ENCODE data around the gene PRKAG2.

The PRKAG2 gene

DNA sequence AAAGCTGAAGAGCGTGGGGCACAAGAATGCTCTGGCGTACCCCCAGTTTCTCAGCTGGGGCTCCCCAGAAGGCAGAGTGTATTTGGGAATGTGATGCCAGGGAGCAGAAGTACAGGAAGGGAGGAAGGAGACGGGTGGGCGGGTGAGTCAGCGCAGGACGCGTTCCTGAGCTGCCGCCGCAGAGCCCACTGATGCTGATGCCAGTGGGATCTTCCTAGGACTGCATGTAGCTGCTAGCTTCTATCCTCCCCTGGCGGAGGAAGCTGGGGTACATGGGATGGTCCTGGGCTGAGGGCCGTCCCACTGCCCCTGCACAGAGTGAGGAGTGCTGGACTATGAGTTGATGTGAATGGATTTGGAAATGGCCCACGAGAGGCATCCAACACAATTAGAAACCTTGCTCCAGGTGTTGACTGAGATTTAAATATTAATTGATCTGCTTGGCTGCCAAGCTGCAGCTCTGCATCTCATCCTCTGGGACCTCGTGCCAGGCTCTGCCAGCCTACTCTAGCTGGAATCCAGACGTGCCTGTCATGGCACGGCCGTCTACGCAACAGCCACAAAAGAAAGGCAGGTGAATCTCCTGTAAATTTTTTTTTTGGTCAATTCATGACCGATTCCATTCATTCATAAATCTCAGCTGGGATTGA is 291.0 kb downstream of the PRKAG2 start:
- no peaks in the 10 kb centered on the region for H3K9me2 ChIP-seq (replicated peaks; ENCODE audit: insufficient read depth, low read length)
- no peaks in the 10 kb centered on the region for H3K9me3 ChIP-seq (ENCODE audit: insufficient read depth, low read length)
- H3K4me2 ChIP-seq (ENCODE audit: low read depth, low read length, poor library complexity, severe bottlenecking): no peak overlapping the region
- H4K20me1 ChIP-seq (ENCODE audit: low read depth, low read length): no peaks in the 10 kb centered on the region
- no peaks in the 10 kb centered on the region for H3K27me3 ChIP-seq (ENCODE audit: low read length)
- no peaks in the 10 kb centered on the region for H3K36me3 ChIP-seq (ENCODE audit: low read length)
- TF ChIP-seq EZH2phosphoT487 (conservative IDR thresholded peaks at IDR 0.05; ENCODE audit: low read length): no peak
- TF ChIP-seq, protein P1, sequence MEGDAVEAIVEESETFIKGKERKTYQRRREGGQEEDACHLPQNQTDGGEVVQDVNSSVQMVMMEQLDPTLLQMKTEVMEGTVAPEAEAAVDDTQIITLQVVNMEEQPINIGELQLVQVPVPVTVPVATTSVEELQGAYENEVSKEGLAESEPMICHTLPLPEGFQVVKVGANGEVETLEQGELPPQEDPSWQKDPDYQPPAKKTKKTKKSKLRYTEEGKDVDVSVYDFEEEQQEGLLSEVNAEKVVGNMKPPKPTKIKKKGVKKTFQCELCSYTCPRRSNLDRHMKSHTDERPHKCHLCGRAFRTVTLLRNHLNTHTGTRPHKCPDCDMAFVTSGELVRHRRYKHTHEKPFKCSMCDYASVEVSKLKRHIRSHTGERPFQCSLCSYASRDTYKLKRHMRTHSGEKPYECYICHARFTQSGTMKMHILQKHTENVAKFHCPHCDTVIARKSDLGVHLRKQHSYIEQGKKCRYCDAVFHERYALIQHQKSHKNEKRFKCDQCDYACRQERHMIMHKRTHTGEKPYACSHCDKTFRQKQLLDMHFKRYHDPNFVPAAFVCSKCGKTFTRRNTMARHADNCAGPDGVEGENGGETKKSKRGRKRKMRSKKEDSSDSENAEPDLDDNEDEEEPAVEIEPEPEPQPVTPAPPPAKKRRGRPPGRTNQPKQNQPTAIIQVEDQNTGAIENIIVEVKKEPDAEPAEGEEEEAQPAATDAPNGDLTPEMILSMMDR (IDR thresholded peaks at IDR 0.05; ENCODE audit: insufficient read depth, low read length, poor library complexity, severe bottlenecking): no peak
- H3F3A ChIP-seq (ENCODE audit: insufficient read depth): no peaks in the 10 kb centered on the region
- H2AFZ ChIP-seq (ENCODE audit: low read depth, low read length, severe bottlenecking): no peak overlapping the region
- no peak overlapping the region for H3K27ac ChIP-seq (ENCODE audit: low read depth, low read length)
- H3K4me3 ChIP-seq (ENCODE audit: insufficient read depth, low read length, poor library complexity, severe bottlenecking): no peak overlapping the region
- H3K9ac ChIP-seq (ENCODE audit: low read length): no peak overlapping the region
- no peaks in the 10 kb centered on the region for H3K79me2 ChIP-seq (ENCODE audit: insufficient read depth, low read length)

GRCh38 chr7:151581741-151582140 is 295.2 kb downstream of the PRKAG2 start:
- H3K9ac ChIP-seq (ENCODE audit: low read length): no peak overlapping the region
- H3K4me2 ChIP-seq (ENCODE audit: low read depth, low read length, poor library complexity, severe bottlenecking): no peak overlapping the region
- no peaks in the 10 kb centered on the region for H3F3A ChIP-seq (ENCODE audit: insufficient read depth)

GRCh38 chr7:151579644-151580043 is 297.3 kb downstream of the PRKAG2 start:
- Histone ChIP-seq H3K9me2 (replicated peaks; ENCODE audit: insufficient read depth, low read length) (no peaks in the 10 kb centered on the region), H3K4me2 (ENCODE audit: low read depth, low read length, poor library complexity, severe bottlenecking) (no peak overlapping the region), H3K79me2 (ENCODE audit: insufficient read depth, low read length) (no peaks in the 10 kb centered on the region), H3K4me3 (ENCODE audit: insufficient read depth, low read length, poor library complexity, severe bottlenecking) (no peak overlapping the region), H3K9me3 (ENCODE audit: insufficient read depth, low read length) (peaks cover 9% of the 10 kb centered on the region; the same call in 1 of the 2 replicates), H2AFZ (ENCODE audit: low read depth, low read length, severe bottlenecking) (no peak overlapping the region), H3K9ac (ENCODE audit: low read length) (no peak overlapping the region), H4K20me1 (ENCODE audit: low read depth, low read length) (no peaks in the 10 kb centered on the region), H3K27ac (ENCODE audit: low read depth, low read length) (no peak overlapping the region), H3K27me3 (ENCODE audit: low read length) (no peaks in the 10 kb centered on the region), H3K36me3 (ENCODE audit: low read length) (no peaks in the 10 kb centered on the region), H3F3A (ENCODE audit: insufficient read depth) (no peaks in the 10 kb centered on the region)
- TF ChIP-seq EZH2phosphoT487 (conservative IDR thresholded peaks at IDR 0.05; ENCODE audit: low read length): no peak
- TF ChIP-seq, protein P1 (IDR thresholded peaks at IDR 0.05; ENCODE audit: insufficient read depth, low read length, poor library complexity, severe bottlenecking): no peak

More at GRCh38 chr7:151581741-151582140, 295.2 kb downstream of the PRKAG2 start:
- H3K79me2 ChIP-seq (ENCODE audit: insufficient read depth, low read length): no peaks in the 10 kb centered on the region
- no peak overlapping the region for H2AFZ ChIP-seq (ENCODE audit: low read depth, low read length, severe bottlenecking)
- no peak overlapping the region for H3K27ac ChIP-seq (ENCODE audit: low read depth, low read length)
- H3K36me3 ChIP-seq (ENCODE audit: low read length): no peaks in the 10 kb centered on the region
- H3K9me3 ChIP-seq (ENCODE audit: insufficient read depth, low read length): peaks cover 9% of the 10 kb centered on the region; the same call in 1 of the 2 replicates
- no peaks in the 10 kb centered on the region for H3K9me2 ChIP-seq (replicated peaks; ENCODE audit: insufficient read depth, low read length)
- H4K20me1 ChIP-seq (ENCODE audit: low read depth, low read length): no peaks in the 10 kb centered on the region
- no peaks in the 10 kb centered on the region for H3K27me3 ChIP-seq (ENCODE audit: low read length)
- H3K4me3 ChIP-seq (ENCODE audit: insufficient read depth, low read length, poor library complexity, severe bottlenecking): no peak overlapping the region
- TF ChIP-seq, protein P1 (IDR thresholded peaks at IDR 0.05; ENCODE audit: insufficient read depth, low read length, poor library complexity, severe bottlenecking): no peak
- TF ChIP-seq EZH2phosphoT487 (conservative IDR thresholded peaks at IDR 0.05; ENCODE audit: low read length): no peak
